Tongue (tissue), 2 donors: ENCODE data around the gene NDUFAF4. TPM values are rescaled to one million over a fixed set of nuclear protein-coding genes. Genes with fewer than 3 reads are reported as not detected.

Source experiments
- DNase-seq: peaks from one replicate; pipeline ENCODE4 v3.0.0-alpha.2; 2015
- total RNA-seq: library from RNA; depleted of rRNA; stranded (reverse); fragments of >200 nt; gene quantifications from one replicate; pipeline ENCODE4 v1.2.3, GENCODE V29; 2014

The NDUFAF4 gene
- total RNA-seq: 31.0 TPM

GRCh38 chr6:96897396-96898240 is at the start of gene NDUFAF4:
NDUFAF4 (minus strand) TSS chr6:96897891; CDS start chr6:96897801, 90 bp downstream.
- DNase-seq: peak; percentile 99

DNA sequence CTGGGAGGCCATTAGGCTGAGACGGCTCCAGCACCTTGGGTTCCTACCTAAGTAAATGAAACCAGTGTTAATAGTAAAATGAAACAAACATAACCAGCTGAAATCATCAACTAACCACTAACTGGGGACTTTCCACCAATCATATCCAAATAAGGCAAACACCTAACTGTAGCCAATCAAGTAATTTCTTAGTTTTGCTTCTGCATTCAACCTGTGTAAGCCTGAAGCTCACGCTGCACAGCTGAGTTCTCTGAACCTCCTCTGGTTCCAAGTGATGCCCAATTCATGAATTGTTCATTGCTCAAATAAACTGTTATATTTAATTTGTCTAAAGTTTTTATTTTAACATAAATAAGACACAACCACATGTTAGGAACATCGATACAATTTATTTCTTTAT is 49.4 kb upstream of the NDUFAF4 start:
- DNase-seq: no peak

- DNase-seq: no peak
Measured at GRCh38 chr6:96943555-96944215, 46.0 kb upstream of the NDUFAF4 start.

GRCh38 chr6:96942676-96943075 is 45.0 kb upstream of the NDUFAF4 start:
- DNase-seq: no peak

DNA sequence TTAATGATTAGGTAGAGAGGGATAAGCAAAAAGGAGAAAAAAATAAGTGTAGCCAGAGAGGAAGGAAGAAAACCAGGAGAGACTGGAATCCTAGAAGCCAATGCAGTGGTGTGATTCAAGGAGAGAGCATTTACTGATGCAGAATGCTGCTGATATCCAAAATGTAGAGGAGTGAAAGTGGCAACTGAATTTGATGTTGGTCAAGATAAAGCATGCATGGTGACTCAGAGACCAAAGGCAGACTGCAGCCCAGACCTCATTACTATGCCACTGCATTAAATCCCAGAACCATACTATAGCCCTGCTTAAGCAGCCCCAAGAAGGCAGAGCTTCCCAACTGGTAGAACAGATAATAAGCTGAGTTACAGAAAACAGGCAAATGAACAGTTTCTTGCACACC is 42.6 kb upstream of the NDUFAF4 start:
- DNase-seq: no peak

DNA sequence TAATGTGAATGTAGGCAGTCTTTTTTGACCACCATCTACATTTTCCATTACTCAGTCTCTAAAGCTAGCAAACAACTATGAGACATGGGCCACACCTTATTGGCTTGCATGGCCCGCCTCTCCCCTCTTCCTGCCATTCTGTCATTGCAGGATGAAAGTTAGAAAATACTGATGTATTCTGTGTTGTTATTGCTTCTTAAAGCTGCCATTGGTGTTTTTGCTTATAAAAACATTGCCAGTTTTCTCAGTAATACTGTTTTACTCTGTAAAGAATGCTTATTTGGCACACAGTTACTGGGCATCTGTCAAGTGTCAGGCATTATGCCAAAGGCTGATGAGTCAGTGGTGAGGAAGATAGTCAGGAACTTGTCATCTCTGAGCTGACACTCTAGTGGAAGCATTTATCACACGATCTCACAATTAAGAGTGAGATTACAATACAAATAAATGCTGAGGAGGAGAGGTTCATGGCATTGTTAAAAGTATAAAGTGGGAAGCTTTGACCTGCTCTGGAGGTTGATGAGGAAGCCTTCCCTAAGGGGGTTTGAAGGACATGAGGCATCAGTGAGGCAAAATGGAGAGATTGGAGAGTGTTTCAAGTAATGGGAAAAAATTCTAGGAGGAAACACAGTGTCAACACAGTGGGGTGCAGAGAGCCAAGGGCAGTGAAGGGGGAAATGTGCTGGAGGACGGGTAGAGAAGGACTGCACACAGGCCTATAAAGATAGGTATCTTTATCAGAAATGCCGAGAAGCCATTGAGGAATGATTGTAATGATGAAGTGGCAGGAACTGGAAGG is 41.5 kb upstream of the NDUFAF4 start:
- peak; percentile 10 for DNase-seq

- no peak for DNase-seq
Measured at GRCh38 chr6:96934087-96934486, 36.4 kb upstream of the NDUFAF4 start.

GRCh38 chr6:96931198-96931597 is 33.5 kb upstream of the NDUFAF4 start:
- DNase-seq: no peak

DNA sequence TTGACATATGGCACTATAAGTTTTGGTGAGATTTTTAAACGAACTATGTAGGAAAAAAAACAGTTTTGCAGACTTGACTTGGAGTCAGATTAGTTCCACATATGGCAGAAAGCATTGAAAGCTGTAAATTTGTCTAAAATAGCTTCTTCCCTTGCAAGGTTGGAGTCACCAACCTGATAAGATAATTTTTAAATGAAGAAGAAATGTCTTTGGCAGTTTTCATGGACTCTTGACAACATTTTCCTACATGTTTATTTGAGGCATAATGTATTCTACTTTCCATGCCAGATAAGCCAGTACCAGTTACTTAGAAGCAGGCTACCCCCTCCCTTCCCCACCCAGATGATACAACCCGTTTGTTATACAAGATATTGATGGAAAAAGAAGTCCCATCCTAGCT is 32.0 kb upstream of the NDUFAF4 start:
- no peak for DNase-seq

DNA sequence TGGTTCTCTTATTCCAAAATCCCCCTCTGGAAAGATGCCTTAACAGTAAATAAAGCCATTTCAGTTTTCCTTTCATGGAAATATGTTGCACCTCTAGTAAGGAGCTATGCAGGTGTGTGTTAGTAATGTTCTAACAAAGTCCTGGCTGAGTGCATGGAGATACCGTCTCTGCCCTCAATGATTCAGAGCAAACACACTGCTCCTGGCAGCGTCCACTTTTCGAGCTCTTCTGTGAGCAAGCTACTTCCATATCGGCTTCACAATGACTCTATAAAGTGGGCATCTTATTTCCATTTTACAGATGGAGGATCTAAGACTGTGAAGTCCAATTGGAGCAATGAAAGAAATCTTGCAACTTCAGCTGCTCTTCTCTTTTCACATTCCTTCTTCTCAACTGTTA is 30.0 kb upstream of the NDUFAF4 start:
- no peak for DNase-seq

GRCh38 chr6:96926425-96926824 is 28.7 kb upstream of the NDUFAF4 start:
- no peak for DNase-seq

- no peak for DNase-seq
Measured at GRCh38 chr6:96925290-96925687, 27.6 kb upstream of the NDUFAF4 start.

DNA sequence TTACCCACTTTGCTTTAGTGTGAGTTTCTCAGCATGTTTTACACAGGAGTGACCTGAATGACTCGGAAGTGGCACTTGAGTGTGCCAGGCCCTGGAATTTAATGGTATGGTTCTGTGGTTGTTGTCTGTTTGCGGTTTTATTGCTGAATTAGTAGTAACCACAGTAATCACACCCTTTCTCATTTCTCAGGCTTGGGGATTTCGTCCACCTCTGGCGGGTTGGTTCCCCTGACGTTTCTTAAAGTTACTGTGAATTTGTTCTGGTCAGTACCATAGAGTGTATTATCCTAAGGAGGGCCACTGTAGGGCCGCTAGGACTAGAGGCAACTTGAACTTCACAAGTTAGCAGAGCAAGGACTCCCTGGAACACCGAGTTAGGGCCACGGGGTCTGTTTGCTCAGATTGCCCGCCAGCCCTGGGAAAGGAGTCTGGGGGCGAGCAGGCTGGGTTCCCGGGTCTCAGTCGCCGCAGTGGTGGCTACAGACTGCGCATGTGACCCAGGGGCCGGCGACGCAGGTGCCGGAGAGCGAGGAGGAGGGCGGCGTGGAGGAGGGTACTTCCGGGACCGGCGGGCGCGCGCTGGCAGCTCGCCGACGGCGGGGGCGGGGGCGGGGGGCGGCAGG is 26.3 kb upstream of the NDUFAF4 start:
- no peak for DNase-seq

DNA sequence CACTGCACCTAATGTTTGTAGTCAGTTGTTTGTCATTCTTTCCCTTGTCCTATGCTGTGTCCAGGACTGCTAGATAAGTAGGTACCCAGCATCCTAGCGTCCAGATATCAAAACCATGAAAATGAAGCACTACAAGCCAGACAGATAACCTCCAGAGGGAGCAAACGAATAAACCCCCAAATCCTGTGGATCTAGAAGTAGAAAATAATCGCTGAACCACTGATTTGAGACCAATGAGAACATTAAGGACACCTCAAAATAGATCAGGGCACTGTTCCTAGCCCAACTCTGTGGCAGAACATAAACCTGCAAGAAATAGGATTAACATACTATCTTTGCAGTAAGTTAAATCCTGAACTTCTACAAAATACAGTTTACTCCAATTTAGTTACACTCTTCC is 25.7 kb upstream of the NDUFAF4 start:
- DNase-seq: no peak

GRCh38 chr6:96917098-96917497 is 19.4 kb upstream of the NDUFAF4 start:
- DNase-seq: no peak

- no peak for DNase-seq
Measured at GRCh38 chr6:96913621-96914020, 15.9 kb upstream of the NDUFAF4 start.

- no peak for DNase-seq
Measured at GRCh38 chr6:96911751-96912150, 14.1 kb upstream of the NDUFAF4 start.

GRCh38 chr6:96911171-96911570 is 13.5 kb upstream of the NDUFAF4 start:
- DNase-seq: no peak

DNA sequence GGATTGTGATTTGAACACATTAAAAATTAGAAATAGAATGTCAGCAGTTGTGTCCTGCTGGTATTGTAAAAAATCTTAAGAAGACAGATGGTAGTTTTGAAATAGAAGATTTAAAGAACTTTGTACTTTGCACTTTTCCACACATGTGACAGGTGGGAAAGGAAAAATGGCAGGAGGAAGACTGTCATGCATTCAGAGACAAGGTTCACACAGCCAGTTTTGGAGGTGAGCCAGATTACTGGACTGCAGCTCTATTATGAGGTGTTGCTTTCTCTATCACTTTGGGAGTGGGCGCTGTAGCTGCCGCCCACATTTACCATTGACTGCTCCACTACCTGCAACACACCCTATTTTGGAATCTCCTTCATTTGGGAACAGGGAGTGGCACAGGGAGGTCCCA is 12.1 kb upstream of the NDUFAF4 start:
- DNase-seq: no peak

GRCh38 chr6:96907498-96907897 is 9.8 kb upstream of the NDUFAF4 start:
- DNase-seq: no peak

- no peak for DNase-seq
Measured at GRCh38 chr6:96900873-96901272, 3.2 kb upstream of the NDUFAF4 start.

- no peak for DNase-seq
Measured at GRCh38 chr6:96899451-96899998, 1.8 kb upstream of the NDUFAF4 start.
